Transverse colon (tissue), 4 donors: Measurements from ENCODE around the gene CDH13. TPM values are rescaled to one million over a fixed set of nuclear protein-coding genes. Genes with fewer than 3 reads are reported as not detected.

Source experiments
- DNase-seq: peaks from one replicate; pipeline ENCODE4 v3.0.0-alpha.2; 2019
- H3K27ac ChIP-seq, 4 donors: fragments of 200-600 bp; sonication (generic); 2 replicates each; pipeline ENCODE4 v1.5.1; 2016 to 2018; ENCODE audit warnings: inconsistent platforms in 4 of 4
- H3K27me3 ChIP-seq: fragments of 200-600 bp; sonication (generic); 2 replicates; pipeline ENCODE4 v1.5.1; 2017; ENCODE audit warnings: inconsistent platforms
- H3K36me3 ChIP-seq, 4 donors: fragments of 200-600 bp; sonication (generic); 2 replicates each; pipeline ENCODE4 v1.5.1; 2017 to 2019; ENCODE audit warnings: inconsistent platforms in 4 of 4
- H3K4me1 ChIP-seq, 4 donors: fragments of 200-600 bp; sonication (generic); 2 replicates each; pipeline ENCODE4 v1.5.1; 2017 to 2020; ENCODE audit warnings: inconsistent platforms in 4 of 4
- H3K4me3 ChIP-seq, 4 donors: fragments of 200-600 bp; sonication (generic); 1 replicate in 1 of 4; 2 replicates in 3 of 4; pipeline versions ENCODE4 v1.5.1 to v1.6.1; 2017 to 2019; ENCODE audit warnings: inconsistent platforms in 4 of 4
- H3K9me3 ChIP-seq, 2 donors: fragments of 200-600 bp; sonication (generic); 2 replicates each; pipeline ENCODE4 v1.5.1; 2017 to 2019; ENCODE audit warnings: inconsistent platforms in 2 of 2
- EP300 ChIP-seq: sonication (generic); formaldehyde crosslinking; IDR thresholded peaks from one replicate; pipeline ENCODE4 v1.6.1; 2017; ENCODE audit warnings: antibody characterized with exemption, low read depth
- POLR2A ChIP-seq: fragments of 450-650 bp; IDR thresholded peaks from one replicate; pipeline ENCODE4 v1.6.1; 2016; ENCODE audit warnings: antibody characterized with exemption, mild to moderate bottlenecking, moderate library complexity
- POLR2AphosphoS5 ChIP-seq, 3 donors: sonication (generic); formaldehyde crosslinking; IDR thresholded peaks; one replicate each; pipeline ENCODE4 v1.6.1; 2016; ENCODE audit warnings: antibody characterized with exemption in 3 of 3
- WGBS, 2 donors: methylation state at CpG; one replicate each; pipeline ENCODE4 v1.1.5; 2018; ENCODE audit warnings: low coverage in 1 of 2; 5-methylcytosine and 5-hydroxymethylcytosine counted together
- in situ Hi-C, 4 donors: fragments of 200-750 bp; cut with MboI; loops; one replicate each; pipeline versions ENCODE4 v1.15.0 to v1.15.1; 2017; ENCODE audit warnings: low sequenced_read_pairs in 3 of 4, low pct_ligation_motif_present in 1 of 4, low pct_unique_long_range_greater_than_20kb in 1 of 4
- intact Hi-C: fragments of 100-400 bp; cut with DNase I; formaldehyde crosslinking; loops from one replicate; pipeline ENCODE4 v1.15.1; 2023; ENCODE audit warnings: low total_unique reads
- total RNA-seq, 4 donors: library from RNA; depleted of rRNA; stranded (reverse); fragments of >200 nt; gene quantifications; one replicate each; pipeline ENCODE4 v1.1.0, GENCODE V29; 2016
- TF ChIP-seq, protein P1 (sequence below), 5 experiments: fragments of 200-600 bp in 3 of 5; fragments of 450-650 bp in 2 of 5; sonication (generic) in 3 of 5; IDR thresholded peaks; 1 replicate in 2 of 5; 2 replicates in 3 of 5; pipeline ENCODE4 v1.5.1; 2016 to 2017; ENCODE audit warnings: antibody characterized with exemption in 5 of 5, inconsistent platforms in 3 of 5, mild to moderate bottlenecking in 2 of 5, moderate library complexity in 1 of 5

Gene CDH13
- total RNA-seq, 4 donors from 2014 or later: 3.8 to 28.1 (median 5.8) TPM

- Histone ChIP-seq H3K9me3 (peaks cover 0 to 6% of the 10 kb centered on the region in 2 donors), H3K36me3 (no peaks in the 10 kb centered on the region), H3K4me3 (no peak overlapping the region), H3K4me1 (no peaks in the 10 kb centered on the region), H3K27ac (no peak overlapping the region), H3K27me3 (no peaks in the 10 kb centered on the region)
- DNase-seq: no peak
- in situ Hi-C loops (no loop called here), intact Hi-C loops (no loop called here)
- WGBS, 2 donors: 60 to 88% methylated on average over 2 to 6 of the region's 6 CpGs
- TF ChIP-seq POLR2AphosphoS5 (IDR thresholded peaks at IDR 0.05): no peak
- TF ChIP-seq, protein P1, sequence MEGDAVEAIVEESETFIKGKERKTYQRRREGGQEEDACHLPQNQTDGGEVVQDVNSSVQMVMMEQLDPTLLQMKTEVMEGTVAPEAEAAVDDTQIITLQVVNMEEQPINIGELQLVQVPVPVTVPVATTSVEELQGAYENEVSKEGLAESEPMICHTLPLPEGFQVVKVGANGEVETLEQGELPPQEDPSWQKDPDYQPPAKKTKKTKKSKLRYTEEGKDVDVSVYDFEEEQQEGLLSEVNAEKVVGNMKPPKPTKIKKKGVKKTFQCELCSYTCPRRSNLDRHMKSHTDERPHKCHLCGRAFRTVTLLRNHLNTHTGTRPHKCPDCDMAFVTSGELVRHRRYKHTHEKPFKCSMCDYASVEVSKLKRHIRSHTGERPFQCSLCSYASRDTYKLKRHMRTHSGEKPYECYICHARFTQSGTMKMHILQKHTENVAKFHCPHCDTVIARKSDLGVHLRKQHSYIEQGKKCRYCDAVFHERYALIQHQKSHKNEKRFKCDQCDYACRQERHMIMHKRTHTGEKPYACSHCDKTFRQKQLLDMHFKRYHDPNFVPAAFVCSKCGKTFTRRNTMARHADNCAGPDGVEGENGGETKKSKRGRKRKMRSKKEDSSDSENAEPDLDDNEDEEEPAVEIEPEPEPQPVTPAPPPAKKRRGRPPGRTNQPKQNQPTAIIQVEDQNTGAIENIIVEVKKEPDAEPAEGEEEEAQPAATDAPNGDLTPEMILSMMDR (IDR thresholded peaks at IDR 0.05): no peak
- no peak for TF ChIP-seq EP300
- TF ChIP-seq POLR2A: no peak
Measured at GRCh38 chr16:83128041-83128440, 501.3 kb downstream of the CDH13 start.

- intact Hi-C loops: no loop called here
- no peak overlapping the region for H3K4me3 ChIP-seq
- H3K9me3 ChIP-seq: peaks cover 0 to 6% of the 10 kb centered on the region in 2 donors
- no peaks in the 10 kb centered on the region for H3K36me3 ChIP-seq
- H3K4me1 ChIP-seq: no peaks in the 10 kb centered on the region
- in situ Hi-C loops: no loop called here
- DNase-seq: no peak
- H3K27me3 ChIP-seq: no peaks in the 10 kb centered on the region
- H3K27ac ChIP-seq: no peak overlapping the region
- 87 to 94% methylated on average over 2 to 3 of the region's 3 CpGs for WGBS, 2 donors
- TF ChIP-seq POLR2A: no peak
- no peak for TF ChIP-seq EP300
- TF ChIP-seq, protein P1 (IDR thresholded peaks at IDR 0.05): no peak
- TF ChIP-seq POLR2AphosphoS5 (IDR thresholded peaks at IDR 0.05): no peak
Measured at GRCh38 chr16:83130039-83130438, 503.3 kb downstream of the CDH13 start.

- 56 to 75% methylated on average over 4 of the region's 4 CpGs for WGBS, 2 donors
- H3K27ac ChIP-seq: no peak overlapping the region
- H3K4me1 ChIP-seq: peaks cover 0 to 15% (median 4%) of the 10 kb centered on the region in 4 donors
- in situ Hi-C loops: no loop called here
- TF ChIP-seq POLR2AphosphoS5 (IDR thresholded peaks at IDR 0.05) (no peak), EP300 (no peak), POLR2A (no peak)
- TF ChIP-seq, protein P1 (IDR thresholded peaks at IDR 0.05): no peak
- intact Hi-C loops: no loop called here
- no peak for DNase-seq
- no peak overlapping the region for H3K4me3 ChIP-seq
- no peaks in the 10 kb centered on the region for H3K36me3 ChIP-seq
- no peaks in the 10 kb centered on the region for H3K9me3 ChIP-seq
- no peaks in the 10 kb centered on the region for H3K27me3 ChIP-seq
Measured at GRCh38 chr16:83134638-83135037, 507.9 kb downstream of the CDH13 start.

- Histone ChIP-seq H3K27me3 (no peaks in the 10 kb centered on the region), H3K27ac (no peak overlapping the region), H3K9me3 (no peaks in the 10 kb centered on the region), H3K4me3 (no peak overlapping the region), H3K36me3 (no peaks in the 10 kb centered on the region), H3K4me1 (peaks cover 0 to 15% (median 4%) of the 10 kb centered on the region in 4 donors)
- intact Hi-C loops: no loop called here
- in situ Hi-C loops: no loop called here
- TF ChIP-seq POLR2AphosphoS5 (IDR thresholded peaks at IDR 0.05) (no peak), POLR2A (no peak), EP300 (no peak)
- TF ChIP-seq, protein P1 (IDR thresholded peaks at IDR 0.05): no peak
- DNase-seq: no peak
- 86 to 87% methylated on average over 6 to 9 of the region's 9 CpGs for WGBS, 2 donors
Measured at GRCh38 chr16:83136419-83136818, 509.6 kb downstream of the CDH13 start.
